Retinal pigment epithelial cell (primary cell): Measurements from ENCODE around the gene SYNE4.
A peak's percentile ranks its signal among the peaks of the same experiment; 100 is the strongest.
"Not testable (repeated sequence)": the region's sequence is repeated elsewhere in the genome, so short reads cannot be mapped to it uniquely, and the experiment has no call there.

ENCODE experiments used
- DNase-seq: peaks from one replicate; pipeline ENCODE4 v3.0.0-alpha.2; 2010; ENCODE audit warnings: low read depth
- H3K4me3 ChIP-seq: 2 replicates; pipeline ENCODE4 v1.5.1; 2011; ENCODE audit warnings: mild to moderate bottlenecking, low read length, control low read depth, moderate library complexity
- CTCF ChIP-seq: conservative IDR thresholded peaks from 2 replicates; pipeline ENCODE4 v1.5.1; 2011; ENCODE audit warnings: low read depth, low read length, control low read depth, inconsistent platforms

Gene SYNE4

GRCh38 chr19:35986664-35987570, 21.7 kb downstream of the SYNE4 start:
- peak overlapping the region; percentile 33 for H3K4me3 ChIP-seq
- no peak for TF ChIP-seq CTCF
- DNase-seq, result no peak

GRCh38 chr19:35986111-35986510, 22.5 kb downstream of the SYNE4 start:
- H3K4me3 ChIP-seq, result no peak overlapping the region
- no peak for DNase-seq
- no peak for TF ChIP-seq CTCF

- no peak for DNase-seq
- H3K4me3 ChIP-seq, result no peak overlapping the region
- no peak for TF ChIP-seq CTCF
Observed at GRCh38 chr19:35983177-35983576, 25.4 kb downstream of the SYNE4 start.

- DNase-seq, H3K4me3 ChIP-seq: not testable (repeated sequence)
Observed at GRCh38 chr19:35980997-35981396, 27.6 kb downstream of the SYNE4 start.

- no peak overlapping the region for H3K4me3 ChIP-seq
- TF ChIP-seq CTCF, result no peak
- no peak for DNase-seq
Observed at GRCh38 chr19:35978832-35979365, 29.7 kb downstream of the SYNE4 start.

GRCh38 chr19:35978271-35978670, 30.3 kb downstream of the SYNE4 start:
- no peak for TF ChIP-seq CTCF
- H3K4me3 ChIP-seq, result no peak overlapping the region
- no peak for DNase-seq

- H3K4me3 ChIP-seq, result no peak overlapping the region
- DNase-seq, result no peak
- peak; percentile 14 for TF ChIP-seq CTCF
Observed at GRCh38 chr19:35977446-35978222, 31.0 kb downstream of the SYNE4 start.
